GM18505 (cell line): ENCODE measurements around the gene CCR2.

Source experiments
- ATAC-seq: cut with Tn5 transposase; IDR thresholded peaks from one replicate; pipeline ENCODE4 v1.9.1; 2021; ENCODE audit not compliant: unreplicated experiment
- POLR2A ChIP-seq: IDR thresholded peaks from 4 replicates; pipeline ENCODE4 v1.6.1; 2011; ENCODE audit warnings: borderline replicate concordance; ENCODE audit not compliant: insufficient read depth, insufficient read length; ENCODE audit errors: extremely low read depth

The CCR2 gene

DNA sequence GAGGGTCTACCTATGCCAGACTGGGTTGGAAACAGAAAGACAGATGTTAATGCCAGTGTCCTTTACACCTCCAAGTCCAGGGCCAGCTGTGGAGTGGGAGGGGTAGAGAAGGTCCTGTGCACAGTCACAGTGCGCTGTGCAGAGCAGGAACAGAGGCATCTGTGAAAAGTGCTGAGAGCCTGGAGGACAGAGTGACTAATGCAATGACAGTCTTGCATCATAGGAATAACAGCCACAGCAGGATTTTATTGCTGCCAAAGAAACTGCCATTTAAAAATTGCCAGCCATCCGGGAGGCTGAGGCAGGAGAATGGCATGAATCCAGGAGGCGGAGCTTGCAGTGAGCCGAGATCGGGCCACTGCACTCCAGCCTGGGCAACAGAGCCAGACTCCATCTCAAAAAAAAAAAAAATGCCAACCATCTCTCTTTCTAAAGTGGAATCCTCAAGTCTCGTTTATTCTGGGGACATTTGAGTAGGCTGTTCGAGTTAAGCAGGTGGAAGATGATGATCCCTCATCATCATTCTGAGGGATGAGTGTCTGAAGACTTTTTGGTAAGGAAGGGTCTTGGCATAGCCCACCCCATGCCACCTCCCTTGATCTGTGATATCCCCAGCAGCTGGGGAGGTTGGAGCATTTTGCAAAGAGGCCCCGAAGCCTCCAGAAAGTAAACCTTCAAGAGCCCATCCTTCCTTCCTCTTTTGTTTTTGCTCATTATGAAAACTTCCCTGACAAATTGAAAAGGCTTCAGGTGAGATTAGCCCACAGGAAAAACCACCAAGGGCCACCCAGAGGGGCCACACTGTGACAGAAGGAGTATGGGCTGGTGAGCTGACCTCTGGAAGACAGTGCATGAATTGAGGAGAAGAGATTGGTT is 7.7 kb downstream of the CCR2 start:
- TF ChIP-seq POLR2A = no peak
- ATAC-seq = no peak

DNA sequence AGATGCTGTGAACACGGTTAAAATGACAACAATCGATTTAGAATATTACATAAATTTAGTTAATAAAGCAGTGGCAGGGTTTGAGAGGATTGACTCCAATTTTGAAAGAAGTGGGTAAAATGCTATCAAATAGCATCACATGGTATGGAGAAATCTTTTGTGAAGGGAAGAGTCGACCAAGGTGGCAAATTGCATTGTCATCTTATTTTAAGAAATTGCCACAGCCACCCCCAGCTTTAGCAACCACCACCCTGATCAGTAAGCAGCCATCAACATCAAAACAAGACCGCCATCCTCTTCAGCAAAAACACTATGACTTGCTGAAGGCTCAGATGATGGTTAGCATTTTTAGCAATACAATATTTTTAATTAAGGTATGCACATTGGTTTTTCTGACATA is 11.1 kb downstream of the CCR2 start:
- no peak for TF ChIP-seq POLR2A

DNA sequence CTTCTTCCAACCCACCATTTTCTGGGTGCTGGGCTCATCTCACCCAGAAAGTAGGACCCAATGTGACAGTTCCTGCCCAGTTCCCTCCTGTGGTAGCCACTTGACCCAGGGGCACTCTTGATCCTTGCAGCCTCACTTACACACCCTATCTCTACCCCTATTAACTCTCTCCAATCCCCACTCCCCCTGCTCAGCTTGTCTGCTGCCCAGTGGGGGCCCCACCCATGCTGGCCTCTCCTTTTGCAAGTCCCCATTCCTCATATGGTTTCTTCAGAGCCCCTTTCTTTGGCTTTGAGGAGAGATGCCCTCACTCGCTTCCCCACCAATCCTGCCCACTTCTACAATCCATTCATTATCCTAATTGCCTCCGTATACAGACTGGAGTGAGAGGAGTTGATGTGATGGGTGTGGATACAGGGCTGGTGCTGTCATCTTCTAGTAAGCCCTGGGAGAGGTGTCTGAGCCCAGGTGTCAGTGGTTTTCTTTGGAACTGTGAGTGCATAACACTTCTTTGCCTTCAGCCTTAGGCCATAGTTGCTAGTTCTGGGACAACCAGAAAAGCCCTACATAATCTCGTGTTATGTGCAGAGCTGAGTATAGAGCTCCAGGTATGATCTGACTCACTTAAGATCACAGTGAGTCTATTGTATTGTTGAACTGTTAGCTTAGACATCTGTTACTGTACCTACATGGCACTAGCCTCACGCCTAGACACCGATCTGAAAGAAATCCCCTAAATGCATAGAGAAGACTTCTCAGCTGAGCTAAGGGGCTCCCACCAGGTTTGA is 12.0 kb downstream of the CCR2 start:
- ATAC-seq = no peak
- TF ChIP-seq POLR2A = no peak

More for the DNA sequence above, 11.1 kb downstream of the CCR2 start:
- ATAC-seq = no peak

DNA sequence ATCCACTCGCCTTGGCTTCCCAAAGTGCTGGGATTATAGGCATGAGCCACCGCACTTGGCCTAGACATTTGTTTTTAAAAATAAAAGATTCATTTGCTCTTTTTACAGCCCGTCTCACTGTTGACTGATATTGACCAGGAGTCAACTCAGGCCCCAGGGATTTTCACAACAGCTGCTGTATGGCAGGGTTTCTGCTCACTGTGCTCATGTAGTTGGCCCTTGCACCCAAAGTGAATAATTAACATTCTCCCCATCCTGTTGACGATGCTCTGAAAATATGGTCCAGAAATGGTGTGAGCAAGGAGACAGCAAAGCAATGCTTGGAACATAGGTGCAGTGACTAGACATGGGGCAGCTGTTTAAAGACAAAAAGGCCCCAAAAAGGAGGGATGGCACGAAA is 13.9 kb downstream of the CCR2 start:
- TF ChIP-seq POLR2A = no peak
- no peak for ATAC-seq

DNA sequence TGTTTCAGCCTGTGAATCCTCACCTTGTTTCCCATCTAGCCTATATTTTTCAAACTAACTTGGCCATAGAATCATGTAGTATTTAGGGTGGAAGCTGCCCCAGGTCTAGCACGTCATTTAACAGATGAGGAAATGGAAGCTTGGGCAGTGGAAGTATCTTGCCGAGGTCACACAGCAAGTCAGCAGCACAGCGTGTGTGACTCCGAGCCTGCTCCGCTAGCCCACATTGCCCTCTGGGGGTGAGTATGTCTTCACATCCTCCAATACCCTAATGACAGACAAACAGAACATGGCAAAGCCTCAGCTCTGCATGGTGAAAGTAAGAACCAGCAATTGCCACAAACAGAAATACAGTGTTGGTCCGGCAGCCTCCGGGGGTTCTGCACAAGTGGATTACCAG is 14.7 kb downstream of the CCR2 start:
- no peak for ATAC-seq

DNA sequence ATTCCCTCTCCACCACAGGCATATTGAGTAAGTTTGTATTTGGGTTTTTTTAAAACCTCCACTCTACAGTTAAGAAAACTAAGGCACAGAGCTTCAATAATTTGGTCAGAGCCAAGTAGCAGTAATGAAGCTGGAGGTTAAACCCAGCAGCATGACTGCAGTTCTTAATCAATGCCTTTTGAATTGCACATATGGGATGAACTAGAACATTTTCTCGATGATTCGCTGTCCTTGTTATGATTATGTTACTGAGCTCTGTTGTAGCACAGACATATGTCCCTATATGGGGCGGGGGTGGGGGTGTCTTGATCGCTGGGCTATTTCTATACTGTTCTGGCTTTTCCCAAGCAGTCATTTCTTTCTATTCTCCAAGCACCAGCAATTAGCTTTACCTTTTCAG is 15.2 kb downstream of the CCR2 start:
- no peak for ATAC-seq
- TF ChIP-seq POLR2A = no peak

More for the DNA sequence above, 14.7 kb downstream of the CCR2 start:
- TF ChIP-seq POLR2A = no peak

DNA sequence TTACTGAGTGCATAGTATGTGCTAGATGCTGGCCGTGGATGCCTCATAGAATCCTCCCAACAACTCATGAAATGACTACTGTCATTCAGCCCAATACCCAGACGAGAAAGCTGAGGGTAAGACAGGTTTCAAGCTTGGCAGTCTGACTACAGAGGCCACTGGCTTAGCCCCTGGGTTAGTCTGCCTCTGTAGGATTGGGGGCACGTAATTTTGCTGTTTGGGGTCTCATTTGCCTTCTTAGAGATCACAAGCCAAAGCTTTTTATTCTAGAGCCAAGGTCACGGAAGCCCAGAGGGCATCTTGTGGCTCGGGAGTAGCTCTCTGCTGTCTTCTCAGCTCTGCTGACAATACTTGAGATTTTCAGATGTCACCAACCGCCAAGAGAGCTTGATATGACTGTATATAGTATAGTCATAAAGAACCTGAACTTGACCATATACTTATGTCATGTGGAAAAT is 15.8 kb downstream of the CCR2 start:
- no peak for TF ChIP-seq POLR2A
- peak; percentile 54 for ATAC-seq

DNA sequence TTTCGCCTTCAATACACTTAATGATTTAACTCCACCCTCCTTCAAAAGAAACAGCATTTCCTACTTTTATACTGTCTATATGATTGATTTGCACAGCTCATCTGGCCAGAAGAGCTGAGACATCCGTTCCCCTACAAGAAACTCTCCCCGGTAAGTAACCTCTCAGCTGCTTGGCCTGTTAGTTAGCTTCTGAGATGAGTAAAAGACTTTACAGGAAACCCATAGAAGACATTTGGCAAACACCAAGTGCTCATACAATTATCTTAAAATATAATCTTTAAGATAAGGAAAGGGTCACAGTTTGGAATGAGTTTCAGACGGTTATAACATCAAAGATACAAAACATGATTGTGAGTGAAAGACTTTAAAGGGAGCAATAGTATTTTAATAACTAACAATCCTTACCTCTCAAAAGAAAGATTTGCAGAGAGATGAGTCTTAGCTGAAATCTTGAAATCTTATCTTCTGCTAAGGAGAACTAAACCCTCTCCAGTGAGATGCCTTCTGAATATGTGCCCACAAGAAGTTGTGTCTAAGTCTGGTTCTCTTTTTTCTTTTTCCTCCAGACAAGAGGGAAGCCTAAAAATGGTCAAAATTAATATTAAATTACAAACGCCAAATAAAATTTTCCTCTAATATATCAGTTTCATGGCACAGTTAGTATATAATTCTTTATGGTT is 17.1 kb downstream of the CCR2 start, which contains the start of gene CCR5:
Gene CCR5 (plus strand): TSS at position 108 of the 680 bp plus-strand sequence. CDS start 1,957 bp downstream, outside the sequence.
- no peak for ATAC-seq

DNA sequence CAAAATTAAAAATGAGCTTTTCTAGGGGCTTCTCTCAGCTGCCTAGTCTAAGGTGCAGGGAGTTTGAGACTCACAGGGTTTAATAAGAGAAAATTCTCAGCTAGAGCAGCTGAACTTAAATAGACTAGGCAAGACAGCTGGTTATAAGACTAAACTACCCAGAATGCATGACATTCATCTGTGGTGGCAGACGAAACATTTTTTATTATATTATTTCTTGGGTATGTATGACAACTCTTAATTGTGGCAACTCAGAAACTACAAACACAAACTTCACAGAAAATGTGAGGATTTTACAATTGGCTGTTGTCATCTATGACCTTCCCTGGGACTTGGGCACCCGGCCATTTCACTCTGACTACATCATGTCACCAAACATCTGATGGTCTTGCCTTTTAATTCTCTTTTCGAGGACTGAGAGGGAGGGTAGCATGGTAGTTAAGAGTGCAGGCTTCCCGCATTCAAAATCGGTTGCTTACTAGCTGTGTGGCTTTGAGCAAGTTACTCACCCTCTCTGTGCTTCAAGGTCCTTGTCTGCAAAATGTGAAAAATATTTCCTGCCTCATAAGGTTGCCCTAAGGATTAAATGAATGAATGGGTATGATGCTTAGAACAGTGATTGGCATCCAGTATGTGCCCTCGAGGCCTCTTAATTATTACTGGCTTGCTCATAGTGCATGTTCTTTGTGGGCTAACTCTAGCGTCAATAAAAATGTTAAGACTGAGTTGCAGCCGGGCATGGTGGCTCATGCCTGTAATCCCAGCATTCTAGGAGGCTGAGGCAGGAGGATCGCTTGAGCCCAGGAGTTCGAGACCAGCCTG is 17.8 kb downstream of the CCR2 start:
- TF ChIP-seq POLR2A = no peak
- ATAC-seq = no peak

More for the DNA sequence above, 17.1 kb downstream of the CCR2 start, which contains the start of gene CCR5:
- no peak for TF ChIP-seq POLR2A

DNA sequence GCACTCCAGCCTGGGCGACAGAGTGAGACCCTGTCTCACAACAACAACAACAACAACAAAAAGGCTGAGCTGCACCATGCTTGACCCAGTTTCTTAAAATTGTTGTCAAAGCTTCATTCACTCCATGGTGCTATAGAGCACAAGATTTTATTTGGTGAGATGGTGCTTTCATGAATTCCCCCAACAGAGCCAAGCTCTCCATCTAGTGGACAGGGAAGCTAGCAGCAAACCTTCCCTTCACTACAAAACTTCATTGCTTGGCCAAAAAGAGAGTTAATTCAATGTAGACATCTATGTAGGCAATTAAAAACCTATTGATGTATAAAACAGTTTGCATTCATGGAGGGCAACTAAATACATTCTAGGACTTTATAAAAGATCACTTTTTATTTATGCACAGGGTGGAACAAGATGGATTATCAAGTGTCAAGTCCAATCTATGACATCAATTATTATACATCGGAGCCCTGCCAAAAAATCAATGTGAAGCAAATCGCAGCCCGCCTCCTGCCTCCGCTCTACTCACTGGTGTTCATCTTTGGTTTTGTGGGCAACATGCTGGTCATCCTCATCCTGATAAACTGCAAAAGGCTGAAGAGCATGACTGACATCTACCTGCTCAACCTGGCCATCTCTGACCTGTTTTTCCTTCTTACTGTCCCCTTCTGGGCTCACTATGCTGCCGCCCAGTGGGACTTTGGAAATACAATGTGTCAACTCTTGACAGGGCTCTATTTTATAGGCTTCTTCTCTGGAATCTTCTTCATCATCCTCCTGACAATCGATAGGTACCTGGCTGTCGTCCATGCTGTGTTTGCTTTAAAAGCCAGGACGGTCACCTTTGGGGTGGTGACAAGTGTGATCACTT is 18.8 kb downstream of the CCR2 start:
- no peak for TF ChIP-seq POLR2A
- no peak for ATAC-seq

DNA sequence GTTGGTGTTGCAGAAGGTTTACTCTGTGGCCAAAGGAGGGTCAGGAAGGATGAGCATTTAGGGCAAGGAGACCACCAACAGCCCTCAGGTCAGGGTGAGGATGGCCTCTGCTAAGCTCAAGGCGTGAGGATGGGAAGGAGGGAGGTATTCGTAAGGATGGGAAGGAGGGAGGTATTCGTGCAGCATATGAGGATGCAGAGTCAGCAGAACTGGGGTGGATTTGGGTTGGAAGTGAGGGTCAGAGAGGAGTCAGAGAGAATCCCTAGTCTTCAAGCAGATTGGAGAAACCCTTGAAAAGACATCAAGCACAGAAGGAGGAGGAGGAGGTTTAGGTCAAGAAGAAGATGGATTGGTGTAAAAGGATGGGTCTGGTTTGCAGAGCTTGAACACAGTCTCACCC is 20.8 kb downstream of the CCR2 start:
- no peak for TF ChIP-seq POLR2A
- no peak for ATAC-seq
